Left renal pelvis (tissue), 4 donors: ENCODE data around the gene EMP2. TPM values are rescaled to one million over a fixed set of nuclear protein-coding genes. Genes with fewer than 3 reads are reported as not detected.
A peak's percentile ranks its signal among the peaks of the same experiment; 100 is the strongest.
"Not testable (repeated sequence)": the region's sequence is repeated elsewhere in the genome, so short reads cannot be mapped to it uniquely, and the experiment has no call there.

Source experiments
- DNase-seq, 4 donors: peaks; one replicate each; pipeline ENCODE4 v3.0.0-alpha.2; 2013; ENCODE audit warnings: low read depth in 4 of 4, low spot score in 3 of 4
- polyA plus RNA-seq, 4 donors: library from polyadenylated mRNA; unstranded; fragments of 120-200 nt; gene quantifications; one replicate each; pipeline ENCODE4 v1.2.1, GENCODE V29; 2013; ENCODE audit not compliant: insufficient read length in 4 of 4

Gene EMP2
- polyA plus RNA-seq, 4 donors, result 25.0 to 32.6 (median 29.5) TPM

- no peak for DNase-seq
These were observed 55.1 kb downstream of the EMP2 start for GRCh38 chr16:10525214-10525825.

GRCh38 chr16:10522966-10523365 is 57.4 kb downstream of the EMP2 start:
- DNase-seq, result no peak

- DNase-seq, result peak in 1 of 4 donors; percentile 48
These were observed 58.6 kb downstream of the EMP2 start for GRCh38 chr16:10521681-10522274.

GRCh38 chr16:10520869-10521578 is 59.4 kb downstream of the EMP2 start:
- DNase-seq, result no peak

GRCh38 chr16:10519929-10520868 is 60.2 kb downstream of the EMP2 start:
- no peak for DNase-seq

- no peak for DNase-seq
These were observed 61.1 kb downstream of the EMP2 start for GRCh38 chr16:10519297-10519696.

- no peak for DNase-seq
These were observed 61.8 kb downstream of the EMP2 start for GRCh38 chr16:10518479-10519041.

- no peak for DNase-seq
These were observed 62.5 kb downstream of the EMP2 start for GRCh38 chr16:10517868-10518267.

- peak in 1 of 4 donors; percentile 21 for DNase-seq
These were observed 65.9 kb downstream of the EMP2 start for GRCh38 chr16:10514369-10515055.

GRCh38 chr16:10511829-10512228 is 68.6 kb downstream of the EMP2 start:
- DNase-seq, result no peak

- no peak for DNase-seq
These were observed 70.1 kb downstream of the EMP2 start for GRCh38 chr16:10510279-10510678.

- peak; percentile 56 to 70 (median 60) for DNase-seq
These were observed 70.8 kb downstream of the EMP2 start for GRCh38 chr16:10509534-10510025.

- DNase-seq, result not testable (repeated sequence)
These were observed 75.1 kb downstream of the EMP2 start for GRCh38 chr16:10505286-10505685.

- no peak for DNase-seq
These were observed 76.0 kb downstream of the EMP2 start for GRCh38 chr16:10504404-10504885.

- DNase-seq, result no peak
These were observed 77.6 kb downstream of the EMP2 start for GRCh38 chr16:10502776-10503175.

GRCh38 chr16:10501016-10501607 is 79.3 kb downstream of the EMP2 start:
- DNase-seq, result no peak

GRCh38 chr16:10500582-10500981 is 79.8 kb downstream of the EMP2 start:
- no peak for DNase-seq

GRCh38 chr16:10497132-10498101 is 83.0 kb downstream of the EMP2 start:
- no peak for DNase-seq
